ENCODE measurements around the gene GFY.
"Not testable (repeated sequence)": the region's sequence is repeated elsewhere in the genome, so short reads cannot be mapped to it uniquely, and the experiment has no call there.

GFY gene

GRCh38 chr19:49447485-49448431 is 22.6 kb downstream of the GFY start:
- DNase-seq, result no peak

GRCh38 chr19:49448432-49448786 is 23.2 kb downstream of the GFY start:
- DNase-seq, result no peak

GRCh38 chr19:49450405-49450804 is 25.2 kb downstream of the GFY start:
- DNase-seq, result no peak

- peak; percentile 99 for DNase-seq
These were observed 26.4 kb downstream of the GFY start, which contains the start of gene PIH1D1 for GRCh38 chr19:49451430-49452181. Gene PIH1D1, minus strand, starts transcription at chr19:49451814. Its CDS starts 240 bp downstream, at chr19:49451574.

- peak; percentile 94 for DNase-seq
These were observed 28.0 kb downstream of the GFY start, which contains the start of gene ALDH16A1 for GRCh38 chr19:49453013-49453756. Gene ALDH16A1, plus strand, starts transcription at chr19:49453225. Its CDS starts 107 bp downstream, at chr19:49453332.

GRCh38 chr19:49453757-49454240 is 28.6 kb downstream of the GFY start:
- DNase-seq, result no peak

GRCh38 chr19:49455773-49456172 is 30.6 kb downstream of the GFY start:
- no peak for DNase-seq

GRCh38 chr19:49456326-49456725 is 31.1 kb downstream of the GFY start:
- no peak for DNase-seq

- no peak for DNase-seq
These were observed 33.3 kb downstream of the GFY start for GRCh38 chr19:49458567-49458903.

- DNase-seq, result no peak
These were observed 34.2 kb downstream of the GFY start for GRCh38 chr19:49459388-49459787.

- not testable (repeated sequence) for DNase-seq
These were observed 35.9 kb downstream of the GFY start for GRCh38 chr19:49461130-49461529.

- DNase-seq, result no peak
These were observed 36.5 kb downstream of the GFY start for GRCh38 chr19:49461656-49462055.

GRCh38 chr19:49462492-49462891 is 37.3 kb downstream of the GFY start:
- no peak for DNase-seq

- no peak for DNase-seq
These were observed 39.0 kb downstream of the GFY start for GRCh38 chr19:49463960-49464740.

GRCh38 chr19:49465371-49465770 is 40.2 kb downstream of the GFY start:
- no peak for DNase-seq

- no peak for DNase-seq
These were observed 43.0 kb downstream of the GFY start for GRCh38 chr19:49468199-49468598.

- no peak for DNase-seq
These were observed 43.7 kb downstream of the GFY start for GRCh38 chr19:49468746-49469447.

- DNase-seq, result no peak
These were observed 44.8 kb downstream of the GFY start for GRCh38 chr19:49469828-49470614.

GRCh38 chr19:49470615-49470978 is 45.4 kb downstream of the GFY start:
- no peak for DNase-seq

GRCh38 chr19:49472936-49473335 is 47.7 kb downstream of the GFY start:
- DNase-seq, result no peak

- not testable (repeated sequence) for DNase-seq
These were observed 48.3 kb downstream of the GFY start for GRCh38 chr19:49473501-49473867.

Data from kidney glomerular epithelial cell (primary cell).